HG03442 (cell line): Measurements from ENCODE around the gene CELSR1.
A peak's percentile ranks its signal among the peaks of the same experiment; 100 is the strongest.

Experiments used
- ATAC-seq: cut with Tn5 transposase; IDR thresholded peaks from one replicate; pipeline ENCODE4 v1.9.1; 2021; ENCODE audit warnings: mild to moderate bottlenecking, moderate library complexity; ENCODE audit not compliant: unreplicated experiment

The CELSR1 gene

DNA sequence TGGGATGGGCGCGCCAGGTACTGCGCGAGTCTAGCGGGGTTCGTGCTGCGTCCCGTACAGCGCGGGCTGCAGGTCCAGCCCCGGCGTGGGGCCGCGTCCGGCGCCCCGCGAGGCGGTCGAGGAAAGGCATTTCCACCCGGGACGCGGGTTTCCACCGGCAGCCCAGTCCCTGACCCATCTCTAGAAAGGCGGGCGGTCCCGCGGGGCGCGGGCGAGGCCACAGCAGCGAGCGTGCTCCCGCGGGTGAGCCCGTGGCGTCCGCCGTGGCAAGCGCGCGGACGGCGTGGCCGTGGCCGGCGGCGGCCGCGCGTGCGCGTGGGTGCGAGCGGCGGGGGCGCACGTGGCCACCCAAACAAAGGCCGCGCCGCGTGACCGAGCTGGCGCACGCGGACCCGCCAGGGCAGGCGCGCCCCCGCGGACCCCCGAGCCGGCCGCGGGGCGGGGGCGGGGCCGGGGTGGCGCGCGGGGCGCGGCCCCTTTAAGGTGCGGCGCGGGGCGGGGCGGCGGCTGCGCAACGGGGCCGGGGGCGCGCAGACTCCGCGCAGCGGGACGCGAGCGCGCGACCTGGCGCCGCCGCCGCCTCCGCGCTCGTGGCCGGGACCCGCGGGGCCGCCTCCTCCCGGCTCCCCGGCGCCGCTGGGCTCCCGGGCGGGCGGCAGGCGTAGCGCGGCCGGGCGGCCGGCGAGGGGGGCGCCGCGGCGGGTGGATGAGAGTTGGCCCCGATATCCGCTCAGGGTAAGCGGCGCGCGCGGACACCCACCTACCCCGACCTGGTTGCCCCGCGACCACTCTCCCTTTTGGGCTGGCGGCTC is 39.3 kb upstream of the CELSR1 start:
- no peak for ATAC-seq

DNA sequence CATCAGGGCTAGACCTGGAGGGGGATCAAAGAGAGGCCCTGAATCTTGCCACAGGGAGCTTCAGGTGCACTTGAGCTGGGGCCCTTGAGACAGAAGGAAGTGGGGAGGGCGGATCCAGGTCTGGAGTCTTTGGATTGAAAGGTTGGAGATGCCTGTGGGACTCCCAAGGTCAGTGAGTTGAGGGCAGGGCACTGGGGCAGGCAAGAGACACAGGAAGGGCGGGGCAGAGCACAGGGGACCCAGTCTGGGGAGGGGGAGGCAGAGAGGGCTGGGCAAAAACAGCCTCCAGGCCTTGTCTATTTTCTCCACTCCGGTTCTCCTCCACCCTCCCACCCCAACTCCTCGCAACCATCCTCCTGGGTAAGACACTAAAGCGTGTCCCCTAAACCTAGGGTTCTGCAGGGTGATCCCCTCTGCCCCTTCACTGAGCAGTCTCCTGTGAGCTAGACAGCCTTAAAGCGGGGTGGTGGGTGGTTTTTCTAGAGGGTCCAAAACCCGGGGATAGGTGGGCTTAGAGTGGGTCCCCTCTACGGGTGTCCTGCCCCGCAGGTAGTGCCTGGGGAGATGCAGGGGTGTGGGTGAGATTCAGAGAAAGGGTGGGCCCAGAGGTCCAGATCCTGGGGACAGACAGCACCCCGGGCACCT is 38.6 kb upstream of the CELSR1 start:
- ATAC-seq: no peak

DNA sequence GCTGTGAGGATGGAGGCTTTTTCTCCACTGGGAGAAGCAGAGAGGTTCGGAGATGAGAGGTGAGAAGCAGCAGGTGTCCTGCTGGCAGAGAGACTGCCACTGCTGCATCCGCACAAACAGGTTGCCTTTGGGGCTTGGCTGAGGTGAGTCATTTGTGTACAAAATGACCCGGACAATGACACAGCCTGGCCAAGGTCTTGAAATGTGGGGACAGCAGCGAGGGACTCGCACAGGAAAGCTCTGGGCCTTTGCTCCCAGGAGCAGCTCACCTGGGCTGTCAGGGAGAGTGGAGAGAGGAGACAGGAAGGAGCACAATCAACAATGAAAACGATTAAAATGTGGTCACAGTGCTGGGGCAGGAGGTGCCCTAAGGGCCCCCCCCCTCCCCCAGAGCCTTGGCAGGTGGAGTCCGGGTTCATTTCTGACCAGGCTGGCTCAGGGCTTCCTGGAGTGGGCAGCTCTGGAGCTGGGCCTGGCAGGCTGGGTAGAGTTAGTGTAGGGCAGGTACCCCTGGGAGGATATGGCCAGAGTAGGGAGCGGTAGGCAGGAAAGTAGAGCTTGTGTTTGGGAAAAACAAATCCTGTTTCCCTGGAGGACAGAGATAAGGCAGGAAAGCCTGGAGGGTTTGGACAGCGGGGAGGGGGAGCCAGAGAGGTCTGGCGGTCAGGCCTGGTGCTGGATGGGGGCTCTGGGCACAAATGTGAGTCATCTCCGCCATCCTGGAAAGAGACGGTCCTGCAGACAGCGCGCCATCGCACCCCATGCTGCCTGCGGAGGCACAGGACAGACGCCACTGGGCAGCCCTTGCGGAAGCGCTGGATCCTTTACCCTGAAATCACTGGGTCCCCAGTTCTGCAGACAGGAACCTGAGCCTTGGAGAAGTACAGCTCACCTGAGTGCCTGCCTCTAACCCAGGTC is 37.8 kb upstream of the CELSR1 start:
- ATAC-seq: no peak

DNA sequence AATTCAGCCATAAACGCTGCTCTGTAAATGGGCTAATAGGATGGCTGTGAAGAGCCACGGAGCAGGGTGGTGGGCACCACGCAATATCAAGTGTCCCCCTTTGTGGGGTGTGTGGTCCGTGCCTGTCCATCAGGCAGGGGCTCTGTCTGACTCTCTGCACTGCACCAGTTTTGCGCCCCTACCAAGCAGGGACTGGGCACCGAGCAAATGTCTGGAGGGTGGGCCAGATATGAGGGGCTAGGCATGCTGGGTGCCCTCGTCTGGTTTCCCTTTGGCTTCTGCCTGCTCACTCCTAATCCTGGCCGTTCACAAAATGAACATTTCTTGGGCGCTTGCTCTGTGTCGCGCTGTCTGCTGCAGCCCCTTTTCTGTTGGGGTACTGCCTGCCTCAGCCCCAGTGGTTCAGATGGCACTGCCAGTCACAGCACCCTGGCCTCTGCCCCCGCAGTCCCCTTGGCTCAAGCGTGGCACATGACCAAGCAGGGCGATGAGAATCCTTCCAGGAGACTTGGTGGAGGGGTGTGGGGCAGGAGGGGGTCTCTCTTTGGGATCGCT is 37.1 kb upstream of the CELSR1 start:
- no peak for ATAC-seq

DNA sequence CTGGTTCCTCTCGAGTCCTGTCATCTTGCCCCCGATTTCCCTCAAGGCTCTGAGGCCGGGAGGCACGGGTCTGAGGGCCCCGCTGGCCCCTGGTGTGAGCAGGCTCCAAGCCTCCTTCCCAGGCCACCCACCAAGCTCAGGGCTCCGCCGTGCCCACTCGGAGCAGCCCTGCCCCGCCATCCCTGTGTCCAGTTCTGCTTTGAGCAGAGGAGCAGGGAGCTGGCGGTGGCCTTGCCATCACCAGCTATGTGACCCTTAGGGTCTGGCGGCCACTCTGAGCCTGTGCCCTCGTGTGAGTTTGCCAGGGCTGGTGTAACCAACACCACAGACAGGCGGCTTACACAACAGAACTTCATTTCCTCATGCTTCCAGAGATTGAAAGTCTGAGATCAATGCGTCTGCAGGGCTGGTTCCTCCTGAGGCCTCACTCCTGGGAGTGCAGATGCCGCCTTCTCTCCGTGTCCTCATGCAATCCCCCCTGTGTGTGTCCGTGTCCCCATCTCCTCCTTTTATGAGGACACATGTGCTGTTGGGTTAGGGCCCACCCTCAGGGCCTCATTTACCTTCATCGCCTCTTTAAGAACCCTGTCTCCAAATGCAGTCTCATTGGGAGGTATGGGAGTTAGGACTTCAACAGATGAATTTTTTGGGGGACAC is 36.5 kb upstream of the CELSR1 start:
- ATAC-seq: no peak

DNA sequence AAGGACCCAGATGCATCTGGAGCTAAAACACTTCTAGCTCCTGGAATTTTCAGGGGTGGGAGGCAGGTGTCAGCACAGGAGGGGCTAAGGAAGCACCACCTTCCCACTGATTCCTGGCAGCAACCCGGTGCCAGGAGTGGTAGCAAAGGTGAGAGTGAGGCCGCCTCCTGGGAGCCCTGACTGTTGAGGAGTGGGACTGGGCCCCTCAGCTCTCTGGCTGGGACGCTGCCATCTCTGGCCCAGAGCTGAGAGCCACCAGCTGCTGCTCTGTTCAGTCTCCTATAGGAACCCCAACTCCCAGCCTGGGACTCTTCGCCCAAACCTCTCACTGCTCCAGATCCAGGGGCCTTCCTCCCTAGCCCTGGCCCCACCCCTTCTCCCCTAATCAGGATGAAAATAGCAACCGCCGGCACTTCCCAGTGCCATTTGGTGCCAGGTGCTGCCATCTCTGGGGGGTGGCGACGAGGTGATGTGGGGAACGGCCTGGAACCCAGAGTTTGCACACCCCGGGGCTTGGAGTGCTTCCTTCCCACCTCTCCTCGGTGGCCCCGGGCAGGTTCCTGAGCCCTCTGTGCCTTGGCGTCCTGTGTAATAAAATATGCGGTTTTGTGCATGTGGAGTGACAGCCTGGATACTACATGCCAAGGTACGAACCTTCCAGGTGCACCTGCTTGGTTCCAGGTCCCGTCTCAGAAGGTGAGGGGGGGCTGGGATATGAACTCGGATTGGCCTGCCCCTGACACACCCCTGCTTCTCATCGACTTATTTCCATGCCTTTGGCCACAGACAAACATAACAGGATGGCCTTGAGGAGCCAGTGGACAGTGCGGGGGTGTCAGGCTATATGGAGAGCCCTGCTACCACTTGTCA is 35.7 kb upstream of the CELSR1 start:
- ATAC-seq: no peak

DNA sequence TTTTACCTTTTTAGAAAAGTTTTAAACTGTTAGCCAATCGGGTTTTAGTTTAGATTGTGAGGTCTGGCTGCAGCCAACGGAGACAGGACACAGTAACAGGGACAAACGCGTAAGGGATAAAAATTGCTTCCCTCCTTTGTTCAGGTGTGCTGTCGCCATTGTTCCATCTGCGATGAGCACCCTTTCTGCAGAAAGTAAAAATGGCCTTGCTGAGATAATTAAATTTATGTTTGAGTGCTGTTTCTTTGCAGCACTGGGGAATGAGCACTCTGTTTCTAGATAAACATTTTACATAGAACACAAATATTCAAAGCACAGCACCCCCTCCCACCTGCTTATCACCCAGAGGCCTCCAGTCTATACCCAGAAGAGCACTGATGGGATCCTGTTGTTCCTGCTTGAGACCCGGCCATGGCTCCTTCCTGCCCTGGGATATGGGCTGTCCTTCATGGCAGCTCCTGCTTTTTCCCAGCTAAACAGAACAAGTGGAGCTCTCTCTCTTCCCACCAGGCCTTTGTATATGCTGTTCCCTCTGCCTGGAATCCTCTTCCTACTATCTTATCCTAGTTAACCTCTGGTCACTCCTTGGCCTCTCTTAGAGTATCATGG is 34.3 kb upstream of the CELSR1 start:
- ATAC-seq: no peak

DNA sequence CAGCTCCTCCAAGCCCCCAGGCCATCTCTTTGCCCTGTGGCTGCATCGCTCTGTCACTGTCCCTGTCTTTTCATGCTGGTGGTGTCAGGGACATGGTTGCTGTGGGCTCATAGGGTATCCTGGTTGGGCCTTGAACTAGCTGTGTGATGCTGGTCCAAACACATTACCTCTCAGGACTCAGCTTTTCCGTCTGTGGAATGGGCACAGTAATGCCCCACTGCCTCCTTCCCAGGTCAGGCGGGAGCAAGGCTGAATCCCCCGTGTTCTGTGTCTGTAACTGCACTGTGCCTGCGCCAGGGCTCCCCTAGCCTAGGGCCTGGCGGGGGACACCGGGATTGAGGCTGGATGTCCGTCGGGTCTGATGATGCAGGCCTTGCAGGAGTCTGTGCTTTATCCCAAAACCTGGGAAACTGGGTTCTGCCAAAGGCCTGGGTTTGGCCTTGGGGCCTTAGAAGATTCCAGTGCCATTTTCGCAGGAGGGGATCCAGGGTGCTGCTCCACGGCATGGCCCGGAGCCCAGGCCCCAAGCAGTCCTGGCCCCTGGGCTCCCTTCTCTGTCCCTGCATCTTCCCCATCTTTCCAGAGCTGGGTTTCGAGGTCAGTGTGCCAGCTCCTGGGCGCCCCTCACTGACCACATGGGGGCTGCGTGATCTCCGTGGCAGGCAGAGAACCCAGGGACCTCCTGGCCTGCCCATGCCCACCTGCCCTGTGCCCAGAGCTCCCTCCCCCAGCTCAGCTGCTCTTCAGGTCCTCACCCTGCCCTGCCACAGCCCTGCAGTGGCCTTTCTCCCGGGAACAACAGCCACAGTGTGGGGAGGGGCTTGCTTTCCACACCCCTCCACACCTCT is 32.7 kb upstream of the CELSR1 start:
- no peak for ATAC-seq

DNA sequence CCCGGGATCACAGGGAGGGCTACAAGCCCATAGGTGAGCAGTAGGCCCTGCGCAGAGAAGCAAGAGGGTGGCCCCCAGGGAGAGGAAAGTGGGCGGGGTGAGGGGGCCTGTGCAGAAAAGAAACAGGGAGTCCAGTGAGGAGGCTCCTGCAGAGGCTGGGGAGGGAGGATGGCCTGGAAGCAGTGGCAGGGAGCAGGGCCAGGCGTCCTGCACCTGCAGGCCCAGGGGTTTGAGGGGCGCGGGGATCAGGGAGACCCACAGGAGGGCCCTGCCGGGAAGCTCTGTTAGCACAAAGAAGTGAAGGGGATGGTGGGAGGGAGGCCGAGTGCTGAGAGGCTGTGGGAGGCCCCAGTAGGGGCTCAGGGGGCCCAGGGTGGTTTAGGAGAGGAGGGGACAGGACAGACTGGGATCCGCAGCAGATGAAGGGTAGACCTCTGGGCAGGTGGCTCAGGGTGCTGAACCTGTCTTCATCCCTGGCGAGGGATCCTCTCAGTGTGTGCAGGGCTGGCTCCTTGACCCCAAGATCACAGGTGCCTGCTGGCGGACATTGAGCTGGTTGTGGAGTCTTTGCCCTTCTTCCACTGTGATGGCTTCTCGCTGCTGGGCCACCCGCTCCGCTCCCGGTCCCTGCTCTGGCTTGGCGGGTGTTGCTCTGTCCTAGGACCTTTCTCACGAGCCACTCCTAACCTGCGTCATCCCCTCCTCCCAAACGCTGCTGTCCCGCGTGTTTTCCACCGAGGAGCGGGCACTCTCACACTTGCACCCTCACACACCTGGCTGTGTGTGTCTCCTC is 31.8 kb upstream of the CELSR1 start:
- ATAC-seq: no peak

DNA sequence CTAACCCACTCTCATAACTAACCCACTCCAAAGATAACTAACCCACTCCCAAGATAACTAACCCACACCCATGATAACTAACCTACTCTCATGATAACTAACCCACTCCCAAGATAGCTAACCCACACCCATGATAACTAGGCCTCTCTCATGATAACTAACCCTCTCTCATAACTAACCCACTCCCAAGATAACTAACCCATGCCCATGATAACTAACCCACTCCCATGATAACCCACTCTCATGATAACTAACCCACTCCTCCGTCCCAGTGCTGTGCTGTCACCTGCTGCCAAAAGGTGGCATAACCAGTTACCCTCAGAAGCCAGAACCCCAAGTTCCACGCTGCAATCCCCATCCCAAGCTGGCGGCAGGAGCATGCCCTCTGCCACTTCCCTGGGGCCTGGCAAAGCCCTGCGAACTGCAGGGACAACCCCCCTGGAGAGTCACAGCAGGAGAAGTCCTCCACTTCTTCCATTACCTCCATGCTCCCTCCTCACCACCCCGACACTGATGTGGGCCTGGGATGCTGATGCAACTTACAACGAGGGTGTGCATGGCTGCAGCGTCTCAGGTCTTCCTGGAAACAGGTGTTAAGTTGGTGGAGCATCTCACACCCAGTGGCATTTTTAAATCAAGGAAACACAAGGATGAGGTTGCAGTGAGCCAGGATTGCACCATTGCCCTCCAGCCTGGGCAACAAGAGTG is 30.8 kb upstream of the CELSR1 start:
- no peak for ATAC-seq

DNA sequence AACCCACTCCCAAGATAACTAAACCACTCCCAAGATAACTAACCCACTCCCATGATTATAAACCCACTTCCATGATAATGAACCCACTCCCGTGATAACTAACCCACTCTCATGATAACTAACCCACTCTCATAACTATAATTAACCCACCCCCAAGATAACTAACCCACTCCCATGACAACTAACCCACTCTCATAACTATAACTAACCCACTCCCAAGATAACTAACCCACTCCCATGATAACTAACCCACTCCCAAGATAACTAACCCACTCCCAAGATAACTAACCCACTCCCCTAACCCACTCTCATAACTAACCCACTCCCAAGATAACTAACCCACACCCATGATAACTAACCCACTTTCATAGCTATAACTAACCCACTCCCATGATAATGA is 30.1 kb upstream of the CELSR1 start:
- no peak for ATAC-seq

DNA sequence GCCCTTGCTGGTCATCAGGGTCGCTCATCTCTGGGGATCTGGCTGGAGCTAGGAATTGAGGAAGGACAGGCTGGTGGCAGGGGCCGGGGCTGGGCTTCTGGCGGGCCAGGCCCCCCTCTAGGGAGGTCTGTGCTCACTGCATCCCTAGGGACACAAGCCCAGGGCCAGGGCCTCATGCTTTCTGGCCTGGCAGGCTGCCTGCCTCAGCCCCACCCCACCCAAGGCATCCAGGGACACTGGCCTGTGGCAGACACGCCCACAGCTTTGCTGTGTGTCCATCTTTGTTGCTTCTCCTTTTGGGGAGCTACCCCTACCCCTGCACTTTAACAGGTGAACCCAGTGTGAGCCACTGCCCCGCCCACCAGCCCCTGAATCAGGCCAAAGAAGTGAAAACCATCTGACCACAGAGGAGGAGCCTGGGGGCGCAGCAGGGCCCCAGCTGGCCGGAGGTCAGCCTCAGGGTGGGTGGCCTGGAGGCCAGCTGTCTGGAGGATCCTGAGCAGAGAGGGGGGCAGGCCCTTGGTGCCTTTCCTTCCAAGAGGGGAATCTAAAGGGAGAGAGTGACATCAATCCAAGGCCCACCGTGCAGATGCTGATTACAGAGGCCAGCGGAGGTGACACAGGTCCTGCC is 26.8 kb upstream of the CELSR1 start:
- ATAC-seq: no peak

DNA sequence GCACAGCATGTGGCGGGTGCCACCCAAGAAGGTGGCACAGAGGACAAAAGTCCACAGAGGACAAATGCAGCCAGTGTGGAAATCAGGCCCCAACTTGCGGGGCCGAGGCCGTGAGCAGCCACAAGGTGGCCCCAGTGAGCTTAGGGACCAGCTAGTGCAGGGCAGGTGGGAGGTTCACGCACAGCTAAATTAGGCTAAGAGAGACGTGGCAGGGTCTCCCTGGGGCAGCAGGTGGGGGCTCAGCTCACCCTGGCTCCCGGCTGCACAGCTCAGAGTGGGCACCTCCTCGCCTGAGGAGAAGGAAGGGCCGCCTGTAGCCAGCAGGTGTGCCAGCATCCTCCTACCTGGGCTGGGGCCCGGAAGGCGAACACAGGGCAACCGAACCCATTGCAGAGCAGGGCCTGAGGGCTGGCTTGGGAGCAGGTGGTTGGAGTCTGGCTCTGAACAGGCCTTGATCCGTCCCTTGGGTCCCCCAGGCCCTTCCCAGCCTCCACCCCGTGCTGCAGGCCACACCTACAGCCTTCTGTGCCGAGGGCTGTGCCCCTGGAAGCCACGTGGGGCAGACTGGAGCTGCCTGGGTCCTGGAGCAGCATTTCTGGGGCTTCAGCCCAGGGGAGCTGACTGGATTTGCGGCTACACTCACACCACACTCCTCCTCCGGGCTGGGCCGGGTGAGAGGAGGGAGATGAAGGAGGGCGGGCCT is 26.1 kb upstream of the CELSR1 start:
- ATAC-seq: peak; percentile 47

DNA sequence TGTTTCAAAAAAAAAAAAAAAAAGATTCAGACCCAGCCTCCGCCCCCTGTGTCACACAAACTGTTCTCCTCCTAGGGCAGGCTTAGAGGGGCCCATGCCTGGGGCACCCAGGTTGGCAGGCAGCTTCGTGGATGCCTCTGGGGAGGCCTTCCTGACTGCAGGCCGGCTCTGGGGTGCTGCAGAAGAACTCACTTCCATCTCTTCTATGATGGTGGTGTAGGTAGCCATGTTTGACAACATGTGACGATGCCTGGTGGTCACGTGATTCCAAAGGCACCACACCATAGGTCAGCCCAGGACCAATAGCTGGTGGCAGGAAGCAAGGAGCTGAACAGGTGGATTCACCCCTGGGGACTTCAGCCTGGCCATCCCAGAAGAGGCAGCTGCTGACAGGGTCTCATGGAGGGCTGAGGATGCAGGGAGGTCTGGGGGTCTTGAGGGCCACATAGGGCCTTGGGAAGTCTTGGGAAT is 24.1 kb upstream of the CELSR1 start:
- ATAC-seq: no peak

DNA sequence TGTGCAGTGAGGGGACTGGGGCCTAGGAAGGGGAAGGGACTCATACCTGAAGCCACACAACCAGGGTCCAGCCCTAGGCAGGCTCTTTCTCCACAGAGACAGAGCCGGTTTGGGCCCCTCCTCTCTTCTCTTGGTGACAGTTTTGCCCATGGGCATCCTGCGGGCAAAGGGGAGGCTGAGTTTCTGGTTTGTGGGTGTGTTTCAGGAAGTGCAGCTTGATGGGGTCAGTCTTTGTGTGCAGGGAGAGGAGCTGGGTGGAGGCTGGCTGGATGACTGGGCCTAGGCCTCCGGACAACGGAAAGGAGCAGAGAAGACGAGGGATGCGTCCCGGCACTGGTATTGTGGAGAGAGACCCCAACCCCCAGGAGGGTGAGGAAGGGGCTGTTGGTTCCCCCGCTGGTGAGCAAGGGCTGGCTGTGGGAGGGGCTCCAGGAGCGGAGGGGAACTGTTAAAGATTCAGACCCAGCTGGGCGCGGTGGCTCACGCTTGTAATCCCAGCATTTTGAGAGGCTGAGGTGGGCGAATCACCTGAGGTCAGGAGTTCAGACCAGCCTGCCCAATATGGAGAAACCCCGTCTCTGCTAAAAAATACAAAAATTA is 23.4 kb upstream of the CELSR1 start:
- no peak for ATAC-seq
